Astrocyte (in vitro differentiated cells and primary cell): ENCODE measurements around the gene CDKAL1. TPM values are rescaled to one million over a fixed set of nuclear protein-coding genes. Genes with fewer than 3 reads are reported as not detected.
A peak's percentile ranks its signal among the peaks of the same experiment; 100 is the strongest.

Source experiments
- DNase-seq: peaks from one replicate; pipeline ENCODE4 v3.0.0-alpha.2; 2010; ENCODE audit warnings: low read depth
- FAIRE-seq: peaks from 2 replicates; lab custom pipeline; 2011; peaks lifted over from hg19 to GRCh38; lab: Jason Lieb, UNC
- H2AFZ ChIP-seq: 2 replicates; pipeline ENCODE4 v1.6.0; 2012; ENCODE audit warnings: low read depth, low read length, inconsistent platforms
- H3K27ac ChIP-seq: 2 replicates; pipeline ENCODE4 v1.5.1; 2011; ENCODE audit warnings: low read depth, low read length, inconsistent platforms
- H3K27me3 ChIP-seq: 2 replicates; pipeline ENCODE4 v1.6.0; 2011; ENCODE audit warnings: low read length, inconsistent platforms; ENCODE audit not compliant: insufficient read depth
- H3K36me3 ChIP-seq: 2 replicates; pipeline ENCODE4 v1.5.1; 2011; ENCODE audit warnings: low read length, inconsistent platforms; ENCODE audit not compliant: insufficient read depth
- H3K4me1 ChIP-seq: 2 replicates; pipeline ENCODE4 v1.5.1; 2011; ENCODE audit warnings: low read length, inconsistent platforms; ENCODE audit not compliant: insufficient read depth
- H3K4me2 ChIP-seq: 2 replicates; pipeline ENCODE4 v1.6.0; 2012; ENCODE audit warnings: low read length, inconsistent platforms
- H3K4me3 ChIP-seq: 2 replicates; pipeline ENCODE4 v1.5.1; 2011; ENCODE audit warnings: low read depth, mild to moderate bottlenecking, low read length, inconsistent platforms; ENCODE audit not compliant: insufficient read depth
- H3K79me2 ChIP-seq: 2 replicates; pipeline ENCODE4 v1.6.0; 2012; ENCODE audit warnings: mild to moderate bottlenecking, low read length, inconsistent platforms; ENCODE audit not compliant: insufficient read depth
- H3K9ac ChIP-seq: 2 replicates; pipeline ENCODE4 v1.6.0; 2012; ENCODE audit warnings: mild to moderate bottlenecking, low read length, inconsistent platforms
- H3K9me3 ChIP-seq: 2 replicates; pipeline ENCODE4 v1.5.1; 2012; ENCODE audit warnings: low read depth, mild to moderate bottlenecking, low read length, inconsistent platforms; ENCODE audit not compliant: insufficient read depth
- H4K20me1 ChIP-seq: 2 replicates; pipeline ENCODE4 v1.6.0; 2012; ENCODE audit warnings: low read length, inconsistent platforms; ENCODE audit not compliant: insufficient read depth
- H3K27ac Mint-ChIP-seq: one replicate; pipeline ENCODE4 v1.8.0; 2021; ENCODE audit warnings: mild to moderate bottlenecking, mixed read lengths; ENCODE audit not compliant: unreplicated experiment
- H3K27me3 Mint-ChIP-seq: one replicate; pipeline ENCODE4 v1.8.0; 2021; ENCODE audit warnings: low read depth, mixed read lengths; ENCODE audit not compliant: unreplicated experiment
- H3K36me3 Mint-ChIP-seq: one replicate; pipeline ENCODE4 v1.8.0; 2021; ENCODE audit warnings: low read depth, mixed read lengths; ENCODE audit not compliant: unreplicated experiment
- H3K4me1 Mint-ChIP-seq: one replicate; pipeline ENCODE4 v1.8.0; 2021; ENCODE audit warnings: low read depth, mixed read lengths; ENCODE audit not compliant: unreplicated experiment
- H3K4me3 Mint-ChIP-seq: one replicate; pipeline ENCODE4 v1.8.0; 2021; ENCODE audit warnings: mild to moderate bottlenecking, moderate library complexity, mixed read lengths; ENCODE audit not compliant: unreplicated experiment
- H3K9me3 Mint-ChIP-seq: one replicate; pipeline ENCODE4 v1.8.0; 2021; ENCODE audit warnings: mild to moderate bottlenecking, mixed read lengths; ENCODE audit not compliant: unreplicated experiment
- CTCF ChIP-seq: IDR thresholded peaks from 2 replicates; pipeline ENCODE4 v1.5.1; 2011; ENCODE audit warnings: low read depth, mild to moderate bottlenecking, inconsistent platforms, low read length, moderate library complexity; ENCODE audit not compliant: insufficient read depth
- EZH2 ChIP-seq: IDR thresholded peaks from 2 replicates; pipeline ENCODE4 v1.6.1; 2012; ENCODE audit warnings: mild to moderate bottlenecking, low read length, inconsistent platforms; ENCODE audit not compliant: insufficient read depth
- total RNA-seq: library from RNA; stranded (reverse); gene quantifications from 2 replicates; pipeline ENCODE4 v1.2.1, GENCODE V29; 2021

Gene CDKAL1
- total RNA-seq, 1 donor from 2014 or later, result 13.7 TPM

- DNase-seq, result peak; percentile 98
- peak overlapping the region; percentile 90 for H3K27ac Mint-ChIP-seq
Measured at GRCh38 chr6:21022343-21023107, 488.3 kb downstream of the CDKAL1 start.

GRCh38 chr6:21023210-21023609 is 489.0 kb downstream of the CDKAL1 start:
- Histone ChIP-seq H3K79me2 (no peaks in the 10 kb centered on the region), H3K9ac (peak overlapping the region; percentile 70), H3K9me3 (no peaks in the 10 kb centered on the region), H3K4me3 (peak overlapping the region; percentile 34), H4K20me1 (no peaks in the 10 kb centered on the region), H2AFZ (no peak overlapping the region), H3K27ac (peak overlapping the region; percentile 93), H3K36me3 (no peaks in the 10 kb centered on the region), H3K4me1 (peaks cover 37% of the 10 kb centered on the region), H3K27me3 (no peaks in the 10 kb centered on the region), H3K4me2 (peak overlapping the region; percentile 76)
- H3K27ac Mint-ChIP-seq, result peak overlapping the region; percentile 90
- FAIRE-seq (no peak), DNase-seq (no peak)
- peaks cover 10% of the 10 kb centered on the region for H3K9me3 Mint-ChIP-seq
- no peaks in the 10 kb centered on the region for H3K27me3 Mint-ChIP-seq
- TF ChIP-seq EZH2, result no peak
- no peak for TF ChIP-seq CTCF
- peaks cover 4% of the 10 kb centered on the region for H3K36me3 Mint-ChIP-seq
- peaks cover 21% of the 10 kb centered on the region for H3K4me1 Mint-ChIP-seq
- no peak overlapping the region for H3K4me3 Mint-ChIP-seq

More at GRCh38 chr6:21022343-21023107, 488.3 kb downstream of the CDKAL1 start:
- H2AFZ ChIP-seq, result peak overlapping the region; percentile 46
- H3K27ac ChIP-seq, result peak overlapping the region; percentile 93
- peaks cover 37% of the 10 kb centered on the region for H3K4me1 ChIP-seq
- H3K9me3 ChIP-seq, result no peaks in the 10 kb centered on the region
- peak overlapping the region; percentile 76 for H3K4me2 ChIP-seq
- H3K79me2 ChIP-seq, result no peaks in the 10 kb centered on the region
- Mint-ChIP-seq H3K27me3 (no peaks in the 10 kb centered on the region), H3K4me1 (peaks cover 21% of the 10 kb centered on the region), H3K9me3 (peaks cover 7% of the 10 kb centered on the region), H3K36me3 (peaks cover 4% of the 10 kb centered on the region), H3K4me3 (no peak overlapping the region)
- H3K9ac ChIP-seq, result peak overlapping the region; percentile 70
- peak overlapping the region; percentile 34 for H3K4me3 ChIP-seq
- no peaks in the 10 kb centered on the region for H4K20me1 ChIP-seq
- no peaks in the 10 kb centered on the region for H3K27me3 ChIP-seq
- FAIRE-seq, result no peak
- H3K36me3 ChIP-seq, result no peaks in the 10 kb centered on the region
- TF ChIP-seq CTCF (no peak), EZH2 (no peak)

GRCh38 chr6:21024616-21025015 is 490.4 kb downstream of the CDKAL1 start:
- Mint-ChIP-seq H3K36me3 (peaks cover 4% of the 10 kb centered on the region), H3K9me3 (peaks cover 10% of the 10 kb centered on the region), H3K27me3 (no peaks in the 10 kb centered on the region), H3K4me3 (no peak overlapping the region), H3K4me1 (peaks cover 21% of the 10 kb centered on the region), H3K27ac (no peak overlapping the region)
- Histone ChIP-seq H4K20me1 (no peaks in the 10 kb centered on the region), H3K79me2 (no peaks in the 10 kb centered on the region), H3K27me3 (no peaks in the 10 kb centered on the region), H3K36me3 (no peaks in the 10 kb centered on the region), H2AFZ (no peak overlapping the region), H3K4me3 (no peak overlapping the region), H3K4me1 (peaks cover 37% of the 10 kb centered on the region), H3K9me3 (no peaks in the 10 kb centered on the region), H3K4me2 (no peak overlapping the region), H3K9ac (no peak overlapping the region), H3K27ac (no peak overlapping the region)
- TF ChIP-seq EZH2 (no peak), CTCF (no peak)
- FAIRE-seq, result no peak
- DNase-seq, result no peak
